ENCODE measurements around the gene TUBB2B.
"Not testable (repeated sequence)": the region's sequence is repeated elsewhere in the genome, so short reads cannot be mapped to it uniquely, and the experiment has no call there.

The TUBB2B gene

DNA sequence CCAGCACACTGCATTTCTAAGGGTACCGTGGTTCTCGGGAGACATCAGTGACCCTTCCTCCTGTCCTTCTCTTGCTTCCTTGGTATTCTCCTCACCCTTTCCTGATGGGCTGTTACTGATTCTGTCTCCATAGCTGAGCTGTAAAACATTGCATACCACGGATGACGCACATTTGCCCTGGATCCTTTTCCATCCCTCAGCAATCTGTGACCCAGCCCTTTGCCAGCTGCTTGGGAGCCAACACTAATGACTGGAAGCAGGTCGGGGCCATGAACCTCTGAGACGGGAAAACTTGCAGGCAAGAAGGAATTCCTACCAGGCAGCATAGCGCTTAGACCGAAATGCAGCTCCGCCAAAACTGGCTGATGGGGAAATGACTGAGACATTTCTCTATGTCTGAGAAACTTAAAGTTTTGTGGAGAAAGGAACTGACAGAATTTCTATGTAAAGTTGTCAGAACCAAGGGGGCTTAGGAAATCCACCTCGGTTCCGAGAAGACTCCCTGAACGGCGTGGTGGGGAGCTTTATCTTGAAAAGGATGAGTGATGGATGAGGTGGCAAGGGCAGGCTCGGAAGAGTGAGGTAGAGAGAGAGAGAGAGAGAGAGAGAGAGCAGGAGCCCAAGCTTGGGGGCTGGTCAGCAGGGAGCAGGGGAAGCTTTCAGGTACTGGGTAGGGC lies 19.2 kb downstream of the TUBB2B start:
- DNase-seq = no peak

DNA sequence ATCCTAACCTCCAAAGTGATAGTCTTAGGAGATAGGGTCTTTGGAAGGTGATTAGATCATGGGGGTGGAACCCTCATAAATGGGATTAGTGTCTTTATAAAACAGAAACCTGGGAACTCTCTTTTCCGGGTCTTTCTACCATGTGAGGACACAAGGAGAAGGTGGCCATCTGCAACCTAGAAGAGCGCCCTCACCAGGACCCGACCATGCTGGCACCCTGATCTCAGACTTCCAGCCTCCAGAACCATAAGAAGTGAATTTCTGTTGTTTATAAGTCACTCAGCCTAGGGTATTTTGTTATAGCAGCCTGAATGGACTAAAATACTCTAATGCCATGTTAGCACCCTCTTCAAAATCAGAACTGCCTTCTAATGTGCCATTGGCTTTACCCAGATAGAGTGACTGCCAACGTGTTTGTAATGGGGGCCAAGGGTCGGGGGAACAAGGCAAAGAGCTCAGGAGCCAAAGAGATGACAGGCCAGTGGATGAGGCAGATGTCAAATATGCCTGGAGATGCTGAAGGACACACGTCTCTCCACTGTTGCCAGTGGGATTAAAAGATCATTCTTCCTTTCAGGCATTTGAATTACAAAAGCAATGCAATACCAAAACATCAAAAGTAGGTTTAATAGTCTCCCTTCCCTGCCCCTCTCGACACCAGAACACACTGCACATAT lies 21.0 kb downstream of the TUBB2B start:
- no peak for DNase-seq

DNA sequence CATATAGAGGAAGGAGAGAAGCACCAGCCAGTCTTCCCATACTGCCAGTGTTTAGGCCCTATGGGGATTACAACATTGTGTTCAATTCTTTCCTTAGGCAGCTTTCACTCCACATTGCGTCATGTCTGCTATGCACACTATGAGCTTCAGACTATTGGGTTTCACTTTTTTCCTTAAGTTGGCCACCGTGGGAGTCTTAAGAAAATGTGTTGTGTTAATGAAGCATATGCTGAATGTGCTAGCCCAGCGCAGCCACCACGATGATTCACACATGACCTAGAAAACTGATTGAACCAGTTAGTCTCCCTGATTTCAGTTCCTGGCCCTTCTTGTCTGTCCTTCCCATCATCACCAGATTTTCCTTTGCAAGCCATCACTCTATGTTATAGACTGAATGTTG lies 21.5 kb downstream of the TUBB2B start:
- DNase-seq = no peak

GRCh38 chr6:3204921-3205320 lies 22.5 kb downstream of the TUBB2B start:
- DNase-seq = no peak

DNA sequence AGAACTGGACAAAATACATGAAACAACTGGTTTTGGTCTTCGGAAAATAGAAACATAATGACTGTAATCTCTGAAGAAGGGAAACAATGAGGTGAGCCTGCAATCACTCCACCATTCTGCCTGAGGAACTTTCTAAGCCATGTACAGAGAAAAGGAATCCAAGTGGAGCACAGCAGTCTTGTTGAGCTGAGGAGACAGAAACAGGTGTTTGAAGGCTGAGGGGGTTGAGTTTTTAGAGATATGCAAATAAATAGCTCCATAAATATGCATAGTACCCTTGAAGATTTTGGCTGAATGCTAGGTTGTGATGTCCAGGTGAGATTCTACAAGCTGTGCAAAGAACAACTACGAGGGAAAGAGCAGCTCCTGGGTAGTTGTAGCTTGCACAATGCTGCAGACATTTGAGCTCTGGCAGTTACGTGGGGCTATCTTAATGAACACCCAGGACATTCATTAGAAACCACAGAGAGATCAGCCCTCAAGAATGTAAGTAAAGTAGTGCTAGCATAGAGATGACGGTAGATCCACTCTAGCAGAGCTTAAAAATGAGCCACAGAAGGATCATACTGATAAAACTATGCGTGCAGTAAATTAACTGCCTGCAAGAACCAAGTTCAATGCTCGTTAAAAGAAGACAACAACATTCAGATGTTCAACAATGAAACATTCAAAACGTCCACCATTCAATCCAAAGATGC lies 24.3 kb downstream of the TUBB2B start:
- DNase-seq = no peak

GRCh38 chr6:3201388-3201787 lies 26.1 kb downstream of the TUBB2B start:
- no peak for DNase-seq

GRCh38 chr6:3200682-3201081 lies 26.8 kb downstream of the TUBB2B start:
- no peak for DNase-seq

DNA sequence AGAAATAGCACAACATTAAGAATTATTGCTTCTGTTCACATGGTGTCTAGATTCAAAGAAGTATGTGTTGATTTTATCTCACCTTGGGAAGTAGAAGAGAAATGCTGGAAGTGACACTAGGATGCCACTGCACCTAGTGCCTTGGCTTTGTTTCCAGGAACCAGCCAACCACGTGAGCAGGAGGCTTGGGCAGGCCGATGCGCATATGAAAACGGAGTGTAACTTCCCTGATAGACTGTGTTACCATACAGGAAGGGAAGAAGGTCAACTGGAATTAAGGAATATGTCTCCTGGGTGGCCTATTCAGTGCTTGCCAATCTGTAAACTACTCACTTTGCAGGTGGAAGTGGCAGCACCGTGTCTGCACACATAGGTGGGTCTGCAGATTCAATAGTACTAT lies 28.1 kb downstream of the TUBB2B start:
- DNase-seq = no peak

DNA sequence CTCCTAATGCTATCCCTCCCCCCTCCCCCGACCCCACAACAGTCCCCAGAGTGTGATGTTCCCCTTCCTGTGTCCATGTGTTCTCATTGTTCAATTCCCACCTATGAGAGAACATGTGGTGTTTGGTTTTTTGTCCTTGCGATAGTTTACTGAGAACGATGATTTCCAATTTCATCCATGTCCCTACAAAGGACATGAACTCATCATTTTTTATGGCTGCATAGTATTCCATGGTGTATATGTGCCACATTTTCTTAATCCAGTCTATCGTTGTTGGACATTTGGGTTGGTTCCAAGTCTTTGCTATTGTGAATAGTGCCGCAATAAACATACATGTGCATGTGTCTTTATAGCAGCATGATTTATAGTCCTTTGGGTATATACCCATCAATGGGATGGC lies 29.7 kb downstream of the TUBB2B start:
- not testable (repeated sequence) for DNase-seq

DNA sequence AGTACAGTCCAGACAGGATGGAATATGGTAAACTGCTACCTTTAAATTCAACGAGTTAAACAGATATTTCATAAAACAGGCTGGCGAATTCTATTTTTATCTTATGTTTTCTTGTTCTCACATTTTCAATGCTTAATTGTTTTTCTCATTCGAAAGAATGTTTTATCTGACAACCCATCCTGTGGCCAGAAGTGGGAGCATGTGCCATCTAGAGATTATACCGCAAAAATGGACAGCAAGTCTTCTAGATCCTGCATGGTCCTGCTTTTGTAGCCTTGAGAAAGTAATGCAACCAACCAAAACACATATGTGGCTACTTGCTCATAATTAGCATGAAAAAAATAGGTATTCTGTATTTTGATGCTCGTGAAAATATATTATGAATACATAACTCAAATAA lies 30.7 kb downstream of the TUBB2B start:
- no peak for DNase-seq

- peak; percentile 81 for DNase-seq
Measured at GRCh38 chr6:3195695-3196497, 31.6 kb downstream of the TUBB2B start.

DNA sequence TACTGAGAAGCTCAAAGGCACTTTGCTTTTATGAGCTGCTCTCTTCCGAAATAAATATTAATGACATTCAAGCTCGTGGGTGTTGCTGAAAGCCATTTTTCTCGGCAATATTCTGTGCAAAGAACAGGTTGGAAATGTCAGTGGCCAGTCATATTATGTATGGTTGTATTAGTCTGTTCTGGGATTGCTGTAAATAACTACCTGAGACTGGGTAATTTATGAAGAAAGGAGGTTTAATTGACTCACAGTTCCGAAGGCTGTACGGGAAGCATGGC lies 32.1 kb downstream of the TUBB2B start:
- DNase-seq = no peak

- peak; percentile 58 for DNase-seq
Measured at GRCh38 chr6:3194535-3195419, 32.7 kb downstream of the TUBB2B start.

GRCh38 chr6:3193102-3193849 lies 34.2 kb downstream of the TUBB2B start:
- no peak for DNase-seq

DNA sequence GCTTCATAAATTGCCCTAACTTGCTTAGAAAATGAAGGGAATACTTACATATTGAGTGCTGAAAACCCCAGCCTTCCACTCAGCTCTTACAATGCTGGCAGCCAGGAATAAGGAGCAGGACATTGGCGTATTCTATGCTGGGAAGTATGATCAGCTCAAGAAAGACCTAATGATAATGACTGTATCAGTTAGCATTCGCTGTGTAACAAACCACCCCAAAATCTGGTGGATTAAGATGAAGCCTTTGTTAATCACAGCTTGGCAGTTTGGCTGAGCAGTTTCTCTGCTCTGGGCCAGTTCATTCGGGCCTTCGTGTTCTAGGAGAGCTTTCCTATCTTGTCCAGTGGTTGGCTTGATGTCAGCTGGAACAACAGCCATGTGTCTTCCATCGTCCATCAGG lies 36.7 kb downstream of the TUBB2B start:
- DNase-seq = no peak

- no peak for DNase-seq
Measured at GRCh38 chr6:3190056-3190455, 37.4 kb downstream of the TUBB2B start.

GRCh38 chr6:3189192-3189591 lies 38.3 kb downstream of the TUBB2B start:
- DNase-seq = not testable (repeated sequence)

GRCh38 chr6:3188262-3188661 lies 39.2 kb downstream of the TUBB2B start:
- no peak for DNase-seq

- DNase-seq = no peak
Measured at GRCh38 chr6:3186974-3187382, 40.5 kb downstream of the TUBB2B start.

DNA sequence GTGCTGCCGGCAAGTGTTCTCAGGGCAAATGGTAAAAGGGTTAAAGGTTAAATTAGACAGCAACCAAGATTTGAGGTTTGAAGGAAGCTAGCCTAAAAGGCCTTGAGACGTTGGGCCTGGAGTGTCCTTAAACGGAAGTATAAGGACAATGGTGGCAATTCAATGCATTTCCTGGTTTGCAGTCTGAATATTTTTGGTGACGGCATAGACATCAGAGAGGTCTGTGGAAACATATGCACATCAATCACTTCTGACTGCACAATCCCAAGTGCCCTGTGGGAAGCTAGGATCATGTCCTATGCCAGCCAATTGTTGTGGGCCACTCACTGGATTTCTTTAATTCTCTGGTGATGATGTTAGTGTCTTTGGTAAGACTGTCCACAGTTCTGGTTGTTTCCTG lies 44.4 kb downstream of the TUBB2B start:
- no peak for DNase-seq

DNA sequence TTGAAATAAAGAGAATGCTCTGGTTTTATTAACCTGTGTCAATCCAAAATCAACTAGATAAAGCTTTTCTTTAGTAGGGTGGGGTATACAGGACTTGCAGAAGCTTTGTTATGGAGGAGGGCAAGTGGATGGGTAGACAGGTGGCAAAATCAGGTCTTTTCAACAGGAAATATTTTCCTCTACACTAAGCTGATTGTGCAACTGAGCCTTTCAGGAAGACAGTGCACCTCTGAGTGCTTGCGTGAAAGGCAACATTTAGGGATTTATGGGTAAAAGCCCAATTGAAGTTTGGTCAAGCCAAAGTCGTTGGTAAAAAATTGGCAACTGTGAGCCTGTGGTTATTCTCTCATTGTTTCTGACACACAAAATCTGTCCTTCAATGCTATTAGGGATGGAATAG lies 46.3 kb downstream of the TUBB2B start:
- no peak for DNase-seq

- not testable (repeated sequence) for DNase-seq
Measured at GRCh38 chr6:3179945-3180344, 47.5 kb downstream of the TUBB2B start.
